VCaP (cell line): ENCODE data around the gene ARHGEF28.

ENCODE experiments used
- H3K27ac ChIP-seq: fragments of 450-650 bp; 2 replicates; pipeline ENCODE4 v1.5.1; 2017
- TF ChIP-seq, protein P1 (sequence below): fragments of 450-650 bp; conservative IDR thresholded peaks from 2 replicates; pipeline ENCODE4 v1.5.1; 2017; ENCODE audit warnings: mild to moderate bottlenecking, moderate library complexity

ARHGEF28 gene

DNA sequence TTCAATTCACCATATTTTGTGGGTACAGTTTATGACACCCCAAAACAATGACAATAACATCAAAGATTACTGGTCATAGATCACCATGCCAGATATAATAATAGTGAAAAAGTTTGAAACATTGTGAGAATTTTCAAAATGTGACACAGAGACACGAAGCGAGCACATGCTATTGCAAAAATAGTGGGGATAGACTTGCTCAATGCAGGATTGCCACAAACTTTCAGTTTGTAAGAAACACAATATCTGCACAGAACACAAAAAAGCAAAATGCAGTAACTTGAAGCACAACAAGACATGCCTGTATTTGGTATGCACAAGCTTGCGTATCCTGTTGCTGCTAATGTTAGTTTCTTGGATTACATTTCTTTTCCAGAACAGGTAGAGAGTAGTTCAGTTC, 35.8 kb downstream of the ARHGEF28 start:
- H3K27ac ChIP-seq, result peak overlapping the region; percentile 70
- TF ChIP-seq, protein P1, sequence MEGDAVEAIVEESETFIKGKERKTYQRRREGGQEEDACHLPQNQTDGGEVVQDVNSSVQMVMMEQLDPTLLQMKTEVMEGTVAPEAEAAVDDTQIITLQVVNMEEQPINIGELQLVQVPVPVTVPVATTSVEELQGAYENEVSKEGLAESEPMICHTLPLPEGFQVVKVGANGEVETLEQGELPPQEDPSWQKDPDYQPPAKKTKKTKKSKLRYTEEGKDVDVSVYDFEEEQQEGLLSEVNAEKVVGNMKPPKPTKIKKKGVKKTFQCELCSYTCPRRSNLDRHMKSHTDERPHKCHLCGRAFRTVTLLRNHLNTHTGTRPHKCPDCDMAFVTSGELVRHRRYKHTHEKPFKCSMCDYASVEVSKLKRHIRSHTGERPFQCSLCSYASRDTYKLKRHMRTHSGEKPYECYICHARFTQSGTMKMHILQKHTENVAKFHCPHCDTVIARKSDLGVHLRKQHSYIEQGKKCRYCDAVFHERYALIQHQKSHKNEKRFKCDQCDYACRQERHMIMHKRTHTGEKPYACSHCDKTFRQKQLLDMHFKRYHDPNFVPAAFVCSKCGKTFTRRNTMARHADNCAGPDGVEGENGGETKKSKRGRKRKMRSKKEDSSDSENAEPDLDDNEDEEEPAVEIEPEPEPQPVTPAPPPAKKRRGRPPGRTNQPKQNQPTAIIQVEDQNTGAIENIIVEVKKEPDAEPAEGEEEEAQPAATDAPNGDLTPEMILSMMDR, result no peak

- TF ChIP-seq, protein P1, result no peak
- peak overlapping the region; percentile 70 for H3K27ac ChIP-seq
Observed at GRCh38 chr5:73663161-73663859, 37.3 kb downstream of the ARHGEF28 start.

- H3K27ac ChIP-seq, result peak overlapping the region; percentile 70
- TF ChIP-seq, protein P1, result no peak
Observed at GRCh38 chr5:73663860-73664240, 37.9 kb downstream of the ARHGEF28 start.

- H3K27ac ChIP-seq, result peak overlapping the region; percentile 70; the same call in 1 of the 2 replicates
- TF ChIP-seq, protein P1, result no peak
Observed at GRCh38 chr5:73664796-73665195, 38.8 kb downstream of the ARHGEF28 start.

DNA sequence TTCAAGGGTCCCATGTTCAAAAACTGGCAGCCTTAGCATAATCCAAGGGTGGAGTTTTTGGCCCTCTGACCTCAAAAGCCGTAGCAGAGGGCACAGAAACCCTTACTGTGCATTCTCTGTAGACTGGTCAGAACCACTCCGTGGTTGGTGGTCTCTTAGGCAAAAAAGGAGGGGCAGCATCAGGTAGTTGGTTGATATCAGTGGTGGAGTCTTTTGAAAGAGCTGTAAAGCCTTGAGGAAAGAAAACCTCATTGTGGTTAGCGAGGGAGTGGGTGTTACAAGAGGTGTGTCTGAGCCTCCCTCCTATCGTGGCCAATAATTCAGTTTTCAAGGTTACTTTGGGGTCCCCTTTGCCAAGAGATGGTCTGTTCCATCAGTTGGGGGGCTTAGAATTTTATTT, 40.9 kb downstream of the ARHGEF28 start:
- TF ChIP-seq, protein P1, result no peak
- no peak overlapping the region for H3K27ac ChIP-seq

- TF ChIP-seq, protein P1, result no peak
- no peak overlapping the region for H3K27ac ChIP-seq
Observed at GRCh38 chr5:73668017-73668416, 42.0 kb downstream of the ARHGEF28 start.

DNA sequence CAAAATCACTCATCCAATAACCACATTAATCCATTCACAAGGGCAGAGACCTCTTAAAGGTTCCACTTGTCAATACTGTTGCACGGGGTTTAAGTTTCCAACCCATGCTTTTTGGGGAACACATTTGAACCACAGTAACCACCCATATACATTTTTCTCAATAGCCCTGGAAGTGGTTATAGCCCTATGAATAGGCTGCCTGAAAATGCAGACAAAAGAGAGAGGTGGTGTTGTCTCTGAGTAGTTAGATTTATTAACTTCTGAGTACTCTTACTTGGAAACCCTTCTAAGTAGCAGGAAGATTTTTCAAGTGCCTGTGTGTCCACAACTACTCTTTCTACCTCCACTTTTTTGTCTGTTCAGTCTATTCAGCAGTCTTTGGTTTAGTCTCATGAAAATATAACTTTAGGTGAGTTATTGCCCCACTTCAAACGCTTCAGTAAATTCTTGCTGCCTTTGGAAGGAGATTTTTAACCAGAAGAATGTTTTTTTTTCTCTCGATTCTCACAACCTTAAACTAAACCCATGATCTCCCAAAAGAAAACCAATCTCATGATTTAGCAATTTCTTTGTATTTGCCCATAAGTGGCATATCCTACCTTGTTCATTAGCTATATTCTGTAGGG, 42.6 kb downstream of the ARHGEF28 start:
- TF ChIP-seq, protein P1, result no peak
- no peak overlapping the region for H3K27ac ChIP-seq
